ENCODE data around the gene ARF6.

Gene ARF6

DNA sequence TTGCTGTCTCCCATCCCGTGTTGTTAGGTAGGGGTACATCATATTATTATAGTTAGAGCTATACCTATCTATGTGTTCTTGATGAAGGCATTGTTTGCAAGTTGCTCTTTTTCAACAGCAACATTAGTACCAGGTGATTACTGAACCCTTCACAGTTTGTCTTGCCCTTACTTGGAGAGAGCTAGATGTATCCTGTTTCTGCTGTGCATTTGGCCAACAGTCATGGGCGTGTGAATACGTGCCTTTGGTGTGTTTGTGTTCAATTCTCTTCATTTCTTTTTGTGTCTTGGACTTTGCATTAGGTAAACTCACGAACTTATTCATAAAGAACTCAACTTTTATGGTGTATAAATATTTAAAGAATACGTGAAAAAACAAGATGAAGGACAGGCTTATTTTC lies 14.3 kb downstream of the ARF6 start:
- H3K4me3 Mint-ChIP-seq = peak overlapping the region in 1 of 2 donors; percentile 62
- H3K27me3 Mint-ChIP-seq = no peaks in the 10 kb centered on the region
- H3K4me1 Mint-ChIP-seq = peaks cover 17 to 58% of the 10 kb centered on the region in 2 donors
- no peak for ATAC-seq (replicated peaks)
- peaks cover 12 to 19% of the 10 kb centered on the region in 2 donors for H3K36me3 Mint-ChIP-seq
- DNase-seq = no peak
- peak overlapping the region; percentile 25 for H3K27ac Mint-ChIP-seq
- peaks cover 2 to 3% of the 10 kb centered on the region in 2 donors for H3K9me3 Mint-ChIP-seq

DNA sequence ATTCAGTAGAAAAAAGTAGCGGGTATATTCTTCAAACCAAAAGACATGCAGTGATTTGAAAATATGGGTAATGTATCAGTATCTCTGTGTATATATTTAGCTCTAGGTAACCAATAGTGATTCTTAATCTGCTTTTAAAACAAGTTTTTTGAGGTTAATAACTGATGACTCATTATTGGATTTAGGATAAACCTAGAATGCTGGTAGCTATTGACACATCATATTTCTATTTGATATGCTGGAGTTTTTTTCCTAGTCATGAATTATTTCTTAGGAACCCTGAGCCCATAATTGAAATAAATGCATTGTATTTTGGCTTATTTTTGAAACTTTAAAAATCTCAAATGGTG lies 15.5 kb downstream of the ARF6 start:
- ATAC-seq (replicated peaks) (no peak), DNase-seq (no peak)
- Mint-ChIP-seq H3K4me3 (peak overlapping the region in 1 of 2 donors; percentile 57), H3K4me1 (peaks cover 15 to 54% of the 10 kb centered on the region in 2 donors), H3K9me3 (peaks cover 0 to 2% of the 10 kb centered on the region in 2 donors), H3K27me3 (no peaks in the 10 kb centered on the region), H3K27ac (no peak overlapping the region), H3K36me3 (peaks cover 11 to 12% of the 10 kb centered on the region in 2 donors)

DNA sequence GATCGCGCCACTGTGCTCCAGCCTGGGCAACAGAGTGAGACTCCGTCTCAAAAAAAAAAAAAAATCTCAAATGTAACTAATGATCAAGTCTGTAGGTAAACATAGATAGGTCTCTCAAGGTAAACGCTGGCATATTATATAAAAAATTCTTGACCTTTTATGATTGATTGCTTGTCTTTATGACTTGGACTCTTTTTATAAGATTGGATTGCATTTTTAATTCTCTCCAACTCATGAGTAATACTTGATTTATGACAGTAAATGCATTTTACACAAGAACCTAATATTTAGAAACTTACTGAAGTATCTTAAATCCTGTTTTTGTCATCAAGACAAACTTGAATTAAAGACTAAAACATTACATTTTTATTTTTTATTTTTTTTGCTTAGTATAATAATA lies 16.1 kb downstream of the ARF6 start:
- Mint-ChIP-seq H3K4me3 (no peak overlapping the region), H3K27me3 (no peaks in the 10 kb centered on the region), H3K36me3 (peaks cover 10% of the 10 kb centered on the region in 2 donors), H3K9me3 (peaks cover 0 to under 1% of the 10 kb centered on the region in 2 donors), H3K4me1 (peaks cover 15 to 52% of the 10 kb centered on the region in 2 donors), H3K27ac (no peak overlapping the region)
- ATAC-seq (replicated peaks) (no peak), DNase-seq (no peak)

DNA sequence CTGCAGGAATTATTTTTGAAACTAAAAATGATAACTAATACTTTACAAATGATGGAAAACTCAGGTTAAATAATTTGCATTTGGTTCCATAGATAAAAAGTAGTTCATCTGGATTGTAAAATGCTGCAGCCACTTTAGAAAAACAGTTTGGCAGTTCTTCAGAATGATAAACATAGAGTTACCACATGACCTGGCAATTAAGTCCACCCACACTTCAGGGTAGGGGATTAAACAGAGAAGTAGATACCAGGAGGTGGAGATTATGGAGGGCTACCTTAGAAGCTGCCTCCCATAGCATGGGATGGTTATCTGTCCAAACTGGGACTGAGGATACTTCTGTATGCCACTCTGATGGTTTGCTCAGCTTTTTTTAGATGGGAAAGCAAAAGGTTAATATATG lies 22.2 kb downstream of the ARF6 start:
- Mint-ChIP-seq H3K4me3 (peak overlapping the region; percentile 54 to 77), H3K27me3 (no peaks in the 10 kb centered on the region), H3K27ac (peak overlapping the region; percentile 75), H3K4me1 (peaks cover 16 to 43% of the 10 kb centered on the region in 2 donors), H3K36me3 (peaks cover 11 to 15% of the 10 kb centered on the region in 2 donors), H3K9me3 (peaks cover 0 to 4% of the 10 kb centered on the region in 2 donors)
- peak; percentile 90 to 95 for ATAC-seq (replicated peaks)
- DNase-seq = no peak

DNA sequence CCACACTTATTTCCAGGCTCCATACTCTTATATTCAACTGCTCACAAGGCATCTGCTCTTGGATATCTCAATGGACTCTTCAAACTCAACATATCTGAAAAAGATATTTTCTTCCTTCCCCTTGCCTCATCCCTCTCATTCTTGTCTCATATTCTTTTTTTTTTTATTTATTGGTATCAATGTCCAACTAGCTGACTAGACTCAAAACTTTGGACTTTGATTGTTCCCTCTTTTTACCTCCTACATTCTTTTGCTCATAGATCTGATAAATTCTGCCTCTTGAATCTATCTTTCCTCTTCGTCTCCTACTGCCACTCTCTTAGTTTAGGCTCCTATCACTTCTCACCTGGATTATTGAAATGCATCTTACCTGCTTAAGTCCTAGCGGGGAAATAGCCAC lies 25.8 kb downstream of the ARF6 start:
- Mint-ChIP-seq H3K27ac (no peak overlapping the region), H3K36me3 (peaks cover 11 to 12% of the 10 kb centered on the region in 2 donors), H3K4me3 (no peak overlapping the region), H3K4me1 (peaks cover 21 to 52% of the 10 kb centered on the region in 2 donors), H3K9me3 (peaks cover 0 to 6% of the 10 kb centered on the region in 2 donors), H3K27me3 (no peaks in the 10 kb centered on the region)
- DNase-seq (no peak), ATAC-seq (replicated peaks) (no peak)

DNA sequence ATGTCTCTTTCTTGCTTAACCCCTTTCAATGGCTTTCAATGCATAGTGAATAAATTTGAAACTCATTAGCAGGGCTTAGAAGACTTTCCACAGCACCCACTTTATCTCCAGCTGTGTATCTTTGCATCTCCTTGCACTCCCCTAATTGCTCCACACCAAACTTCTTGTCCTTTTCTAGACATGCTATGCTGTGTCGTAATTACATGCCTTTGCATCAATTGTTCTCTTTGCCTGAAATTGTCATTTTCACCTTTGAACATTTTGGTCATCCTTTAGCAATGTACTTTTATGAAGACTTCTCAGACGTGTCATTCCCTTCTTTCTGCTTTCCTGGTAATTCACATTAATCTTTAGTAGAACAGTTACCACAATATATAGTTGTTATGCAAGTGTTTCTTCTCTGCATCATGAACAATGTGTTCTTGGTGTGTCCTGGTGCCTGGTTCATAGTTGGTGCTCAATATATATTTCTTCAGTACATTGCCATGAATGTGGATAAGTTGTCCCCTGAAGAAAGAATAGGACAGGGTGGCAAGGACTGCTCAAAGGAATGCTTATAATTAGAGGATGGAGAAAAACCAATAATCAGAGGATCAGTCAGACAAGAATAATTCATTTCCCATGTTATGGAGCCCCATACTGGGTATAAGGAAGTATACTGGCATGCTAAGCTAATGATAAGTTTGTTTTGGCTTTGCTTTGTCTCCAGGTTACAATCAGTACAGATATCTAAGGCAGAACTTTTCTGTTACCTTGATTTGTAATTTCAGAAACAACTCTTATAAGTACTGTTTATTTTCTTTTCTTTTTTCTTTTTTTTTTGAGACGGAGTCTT lies 27.2 kb downstream of the ARF6 start:
- no peak for DNase-seq
- Mint-ChIP-seq H3K27me3 (no peaks in the 10 kb centered on the region), H3K36me3 (peaks cover 16 to 18% of the 10 kb centered on the region in 2 donors), H3K4me1 (peaks cover 27 to 57% of the 10 kb centered on the region in 2 donors), H3K27ac (peak overlapping the region; percentile 65), H3K9me3 (peaks cover 0 to 6% of the 10 kb centered on the region in 2 donors), H3K4me3 (peak overlapping the region in 1 of 2 donors; percentile 60)
- no peak for ATAC-seq (replicated peaks)

DNA sequence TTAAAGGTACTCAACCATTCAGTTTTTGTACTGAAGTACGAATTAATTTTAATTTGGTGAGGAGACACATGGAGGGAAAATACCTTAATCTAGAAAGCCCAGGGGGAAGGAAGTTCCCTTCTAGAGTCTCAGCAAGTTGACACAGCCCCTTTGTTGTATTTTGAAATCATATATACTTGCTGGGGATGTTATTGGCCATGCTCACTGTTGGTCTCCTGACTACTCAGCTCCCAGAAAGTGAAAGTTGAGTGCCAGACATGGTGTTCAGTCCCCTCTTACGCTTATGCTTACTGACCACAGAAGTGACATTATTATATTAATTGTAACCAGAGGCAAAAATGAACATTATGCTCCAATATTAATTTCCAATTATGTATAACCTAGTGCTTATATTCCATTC lies 28.1 kb downstream of the ARF6 start:
- Mint-ChIP-seq H3K27ac (peak overlapping the region; percentile 65), H3K4me1 (peaks cover 21 to 48% of the 10 kb centered on the region in 2 donors), H3K4me3 (peak overlapping the region in 1 of 2 donors; percentile 60), H3K36me3 (peaks cover 14 to 18% of the 10 kb centered on the region in 2 donors), H3K27me3 (no peaks in the 10 kb centered on the region), H3K9me3 (peaks cover 0 to 6% of the 10 kb centered on the region in 2 donors)
- DNase-seq = peak; percentile 25
- ATAC-seq (replicated peaks) = peak; percentile 94 to 96

DNA sequence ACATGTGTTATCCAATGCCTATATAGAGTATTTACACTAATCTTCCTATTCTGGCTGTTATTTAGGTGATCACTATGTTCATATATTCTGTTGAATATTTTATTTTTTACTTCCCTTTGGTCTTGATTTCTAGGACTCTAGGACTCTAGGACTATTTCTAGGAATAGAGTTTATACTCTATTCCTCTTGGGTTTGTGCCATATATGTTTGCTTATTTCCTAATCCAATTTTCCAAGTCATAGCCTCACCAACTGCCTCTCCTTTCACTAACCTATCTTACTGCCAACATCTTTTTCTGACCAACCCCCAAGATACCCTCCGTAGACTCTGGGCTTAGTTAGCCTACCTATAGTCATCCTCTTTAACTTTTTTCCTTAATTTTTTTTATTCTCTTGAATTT lies 28.5 kb downstream of the ARF6 start:
- no peak for ATAC-seq (replicated peaks)
- DNase-seq = no peak
- Mint-ChIP-seq H3K27ac (peak overlapping the region; percentile 65), H3K27me3 (no peaks in the 10 kb centered on the region), H3K4me1 (peaks cover 21 to 47% of the 10 kb centered on the region in 2 donors), H3K9me3 (peaks cover 0 to 6% of the 10 kb centered on the region in 2 donors), H3K36me3 (peaks cover 14 to 18% of the 10 kb centered on the region in 2 donors), H3K4me3 (no peak overlapping the region)

DNA sequence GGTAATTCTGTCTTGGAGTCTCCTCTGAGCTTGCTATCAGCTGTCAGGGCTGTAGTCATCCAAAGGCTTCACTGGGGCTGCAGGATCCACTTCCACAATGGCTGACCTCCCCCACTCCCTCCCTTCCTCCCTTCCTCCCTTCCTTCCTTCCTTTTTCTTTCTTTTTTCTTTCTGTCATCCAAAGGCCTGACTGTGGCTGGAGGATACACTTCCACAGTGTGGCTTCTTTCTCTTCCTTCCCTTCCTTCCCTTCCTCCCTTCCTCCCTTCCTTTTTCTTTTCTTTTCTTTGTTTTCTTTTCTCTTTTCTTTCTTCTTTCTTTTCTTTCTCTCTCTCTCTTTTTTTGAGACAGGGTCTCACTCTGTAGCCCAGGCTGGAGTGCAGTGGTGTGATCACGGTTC lies 30.6 kb downstream of the ARF6 start:
- Mint-ChIP-seq H3K9me3 (peaks cover 0 to 6% of the 10 kb centered on the region in 2 donors), H3K27ac (peak overlapping the region; percentile 66), H3K4me1 (peaks cover 21 to 52% of the 10 kb centered on the region in 2 donors), H3K4me3 (no peak overlapping the region), H3K36me3 (peaks cover 15 to 16% of the 10 kb centered on the region in 2 donors), H3K27me3 (no peaks in the 10 kb centered on the region)
- ATAC-seq (replicated peaks) (no peak), DNase-seq (no peak)

DNA sequence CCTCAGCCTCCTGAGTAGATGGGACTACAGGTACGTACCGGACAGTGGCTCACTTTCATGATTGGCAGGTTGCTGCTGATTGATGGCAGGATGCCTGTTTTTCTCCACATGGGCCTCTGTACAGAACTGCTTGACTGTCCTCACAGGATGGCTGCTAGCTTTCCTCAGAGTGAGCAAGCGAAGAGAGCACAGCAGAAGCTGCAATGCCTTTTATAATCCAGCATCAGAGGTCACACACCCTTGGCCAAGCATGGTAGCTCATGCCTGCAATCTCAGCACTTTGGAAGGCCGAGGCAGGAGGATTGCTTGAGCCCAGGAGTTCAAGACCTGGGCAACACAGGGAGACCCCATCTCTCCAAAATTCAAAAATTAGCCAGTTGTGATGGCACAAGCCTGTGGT lies 31.0 kb downstream of the ARF6 start:
- Mint-ChIP-seq H3K27ac (peak overlapping the region; percentile 66), H3K27me3 (no peaks in the 10 kb centered on the region)
- no peak for ATAC-seq (replicated peaks)

DNA sequence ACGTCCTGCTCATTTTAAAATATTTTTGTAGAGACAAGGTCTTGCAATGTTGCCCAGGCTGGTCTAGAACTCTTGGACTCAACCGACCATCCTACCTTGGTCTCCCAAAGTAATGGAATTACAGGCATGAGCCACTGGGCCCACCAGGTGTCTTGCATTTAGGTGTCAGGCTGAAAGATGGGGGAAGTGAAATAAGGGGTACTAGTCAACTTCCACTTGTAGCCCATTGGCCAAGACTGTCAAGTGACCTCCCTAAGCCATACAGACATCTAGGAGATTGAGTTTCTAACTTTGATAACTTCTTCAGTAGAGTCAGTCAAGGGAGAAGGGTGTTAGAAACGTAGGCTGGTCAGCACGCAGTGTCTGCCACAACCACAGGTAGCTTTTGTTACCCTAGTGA lies 32.0 kb downstream of the ARF6 start:
- ATAC-seq (replicated peaks) (peak; percentile 42 to 65), DNase-seq (no peak)
- H3K36me3 Mint-ChIP-seq = peaks cover 12 to 13% of the 10 kb centered on the region in 2 donors
- no peak overlapping the region for H3K27ac Mint-ChIP-seq
- no peak overlapping the region for H3K4me3 Mint-ChIP-seq
- peaks cover 0 to 5% of the 10 kb centered on the region in 2 donors for H3K9me3 Mint-ChIP-seq
- no peaks in the 10 kb centered on the region for H3K27me3 Mint-ChIP-seq
- H3K4me1 Mint-ChIP-seq = peaks cover 19 to 45% of the 10 kb centered on the region in 2 donors

More for the DNA sequence above, 31.0 kb downstream of the ARF6 start:
- Mint-ChIP-seq H3K36me3 (peaks cover 12 to 15% of the 10 kb centered on the region in 2 donors), H3K9me3 (peaks cover 0 to 6% of the 10 kb centered on the region in 2 donors), H3K4me3 (no peak overlapping the region), H3K4me1 (peaks cover 21 to 47% of the 10 kb centered on the region in 2 donors)
- DNase-seq = no peak

DNA sequence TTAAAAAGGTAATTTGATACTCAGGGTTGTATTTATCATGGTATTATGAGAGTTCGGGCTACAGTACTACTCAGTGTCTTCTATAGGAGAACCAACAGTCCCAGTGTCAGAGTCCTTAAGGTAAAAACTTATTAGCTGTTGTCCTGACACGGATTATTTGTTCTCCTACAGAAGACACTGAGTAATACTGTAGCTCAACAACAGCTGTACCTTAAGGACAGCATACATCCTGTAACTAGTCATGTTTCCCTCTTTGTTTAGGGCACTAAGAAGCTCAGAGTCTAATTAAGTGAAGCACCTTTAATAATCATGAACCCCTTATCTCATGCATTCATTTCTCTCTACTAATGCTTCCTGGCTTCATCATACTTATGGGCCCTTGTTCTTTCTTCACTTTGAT lies 33.9 kb downstream of the ARF6 start:
- ATAC-seq (replicated peaks) (no peak), DNase-seq (no peak)
- Mint-ChIP-seq H3K9me3 (peaks cover under 1 to 2% of the 10 kb centered on the region in 2 donors), H3K27ac (no peak overlapping the region), H3K4me3 (no peak overlapping the region), H3K36me3 (peaks cover 15 to 17% of the 10 kb centered on the region in 2 donors), H3K27me3 (no peaks in the 10 kb centered on the region), H3K4me1 (peaks cover 19 to 45% of the 10 kb centered on the region in 2 donors)

DNA sequence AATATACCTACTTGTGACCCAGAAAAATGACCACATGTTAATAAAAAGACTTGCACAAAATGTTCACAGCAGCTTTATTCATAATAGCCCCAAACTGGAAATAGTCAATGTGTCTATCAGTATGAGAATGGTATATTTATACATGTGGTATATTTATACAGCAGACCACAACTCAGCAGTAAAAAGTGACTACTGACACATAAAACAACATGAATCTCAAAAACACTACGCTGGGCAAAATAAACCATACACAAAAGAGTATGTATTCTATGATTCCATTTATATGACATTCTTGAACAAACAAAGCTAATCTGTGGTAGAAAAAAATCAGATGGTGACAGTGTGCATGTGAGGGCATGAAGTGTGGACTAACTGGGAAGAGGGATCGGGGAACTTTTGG lies 35.1 kb downstream of the ARF6 start:
- peaks cover 2 to 4% of the 10 kb centered on the region in 2 donors for H3K9me3 Mint-ChIP-seq
- no peak for ATAC-seq (replicated peaks)
- no peak overlapping the region for H3K4me3 Mint-ChIP-seq
- H3K36me3 Mint-ChIP-seq = peaks cover 17 to 18% of the 10 kb centered on the region in 2 donors
- no peaks in the 10 kb centered on the region for H3K27me3 Mint-ChIP-seq
- no peak overlapping the region for H3K27ac Mint-ChIP-seq
- peaks cover 22 to 49% of the 10 kb centered on the region in 2 donors for H3K4me1 Mint-ChIP-seq
- DNase-seq = no peak

DNA sequence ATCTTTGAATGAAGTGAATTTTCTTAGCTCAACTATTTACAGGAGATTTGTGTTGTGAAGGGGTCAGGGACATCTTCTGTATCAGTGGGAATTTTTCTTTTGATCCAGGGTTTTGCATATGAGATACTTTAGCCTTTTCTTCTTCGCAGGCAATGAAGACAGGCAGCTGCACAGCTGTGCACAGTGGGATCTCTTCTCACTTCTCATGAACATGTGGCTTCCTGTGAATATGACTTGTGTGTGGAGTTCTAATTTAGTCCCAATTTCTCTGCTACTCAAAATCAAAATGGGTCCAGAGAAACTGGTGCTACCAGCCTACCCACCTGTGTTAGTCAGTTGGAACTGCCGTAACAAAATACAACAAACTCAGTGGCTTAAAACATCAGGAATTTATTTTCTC lies 37.8 kb downstream of the ARF6 start:
- Mint-ChIP-seq H3K27ac (peak overlapping the region; percentile 89), H3K9me3 (peaks cover 2 to 4% of the 10 kb centered on the region in 2 donors), H3K4me1 (peaks cover 10 to 32% of the 10 kb centered on the region in 2 donors)

DNA sequence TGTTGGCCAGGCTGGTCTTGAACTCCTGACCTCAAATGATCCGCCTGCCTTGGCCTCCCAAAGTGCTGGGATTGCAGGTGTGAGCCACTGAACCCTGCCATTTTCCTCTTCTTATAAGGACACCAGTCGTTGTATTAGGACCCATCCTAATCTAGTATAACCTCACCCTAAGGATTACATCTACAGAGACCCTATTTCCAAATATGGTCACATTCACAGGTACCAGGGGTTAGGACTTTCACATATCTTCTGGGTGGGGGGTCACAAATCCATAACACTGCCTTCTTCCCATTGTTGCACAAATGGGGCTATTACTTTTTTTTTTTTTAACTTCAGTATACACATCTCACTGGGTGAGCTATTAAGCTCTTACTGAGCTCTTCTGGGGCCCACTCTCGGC lies 38.6 kb downstream of the ARF6 start:
- Mint-ChIP-seq H3K36me3 (peaks cover 10 to 15% of the 10 kb centered on the region in 2 donors), H3K4me3 (no peak overlapping the region), H3K27ac (peak overlapping the region; percentile 89)

More for the DNA sequence above, 37.8 kb downstream of the ARF6 start:
- DNase-seq (no peak), ATAC-seq (replicated peaks) (peak; percentile 74 to 79)
- Mint-ChIP-seq H3K4me3 (peak overlapping the region; percentile 12 to 33), H3K27me3 (no peaks in the 10 kb centered on the region), H3K36me3 (peaks cover 8 to 9% of the 10 kb centered on the region in 2 donors)

More for the DNA sequence above, 38.6 kb downstream of the ARF6 start:
- peaks cover 13 to 32% of the 10 kb centered on the region in 2 donors for H3K4me1 Mint-ChIP-seq
- DNase-seq (no peak), ATAC-seq (replicated peaks) (no peak)
- peaks cover 4 to 7% of the 10 kb centered on the region in 2 donors for H3K9me3 Mint-ChIP-seq
- H3K27me3 Mint-ChIP-seq = no peaks in the 10 kb centered on the region

Measured in stimulated activated naive B cell treated with anti-CD40 and anti-IgM and Interleukin-4, amounts not matched to agents 10 μg/mL and 1 μg/mL and 100 μg/mL, for 72 hours (primary cell).